ENCODE results near the gene SPEF2. TPM values are rescaled to one million over a fixed set of nuclear protein-coding genes. Genes with fewer than 3 reads are reported as not detected.
A peak's percentile ranks its signal among the peaks of the same experiment; 100 is the strongest.

Gene SPEF2, protein sequence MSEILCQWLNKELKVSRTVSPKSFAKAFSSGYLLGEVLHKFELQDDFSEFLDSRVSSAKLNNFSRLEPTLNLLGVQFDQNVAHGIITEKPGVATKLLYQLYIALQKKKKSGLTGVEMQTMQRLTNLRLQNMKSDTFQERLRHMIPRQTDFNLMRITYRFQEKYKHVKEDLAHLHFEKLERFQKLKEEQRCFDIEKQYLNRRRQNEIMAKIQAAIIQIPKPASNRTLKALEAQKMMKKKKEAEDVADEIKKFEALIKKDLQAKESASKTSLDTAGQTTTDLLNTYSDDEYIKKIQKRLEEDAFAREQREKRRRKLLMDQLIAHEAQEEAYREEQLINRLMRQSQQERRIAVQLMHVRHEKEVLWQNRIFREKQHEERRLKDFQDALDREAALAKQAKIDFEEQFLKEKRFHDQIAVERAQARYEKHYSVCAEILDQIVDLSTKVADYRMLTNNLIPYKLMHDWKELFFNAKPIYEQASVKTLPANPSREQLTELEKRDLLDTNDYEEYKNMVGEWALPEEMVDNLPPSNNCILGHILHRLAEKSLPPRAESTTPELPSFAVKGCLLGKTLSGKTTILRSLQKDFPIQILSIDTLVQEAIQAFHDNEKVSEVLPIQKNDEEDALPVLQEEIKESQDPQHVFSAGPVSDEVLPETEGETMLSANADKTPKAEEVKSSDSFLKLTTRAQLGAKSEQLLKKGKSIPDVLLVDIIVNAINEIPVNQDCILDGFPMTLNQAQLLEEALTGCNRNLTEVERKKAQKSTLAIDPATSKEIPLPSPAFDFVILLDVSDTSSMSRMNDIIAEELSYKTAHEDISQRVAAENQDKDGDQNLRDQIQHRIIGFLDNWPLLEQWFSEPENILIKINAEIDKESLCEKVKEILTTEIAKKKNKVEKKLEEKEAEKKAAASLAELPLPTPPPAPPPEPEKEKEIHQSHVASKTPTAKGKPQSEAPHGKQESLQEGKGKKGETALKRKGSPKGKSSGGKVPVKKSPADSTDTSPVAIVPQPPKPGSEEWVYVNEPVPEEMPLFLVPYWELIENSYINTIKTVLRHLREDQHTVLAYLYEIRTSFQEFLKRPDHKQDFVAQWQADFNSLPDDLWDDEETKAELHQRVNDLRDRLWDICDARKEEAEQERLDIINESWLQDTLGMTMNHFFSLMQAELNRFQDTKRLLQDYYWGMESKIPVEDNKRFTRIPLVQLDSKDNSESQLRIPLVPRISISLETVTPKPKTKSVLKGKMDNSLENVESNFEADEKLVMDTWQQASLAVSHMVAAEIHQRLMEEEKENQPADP (N-terminal part only)
- total RNA-seq (1 to 10 TPM; 5.3 to 6.8 TPM), polyA plus RNA-seq (5.5 TPM)

- ChIA-PET POLR2A (interaction anchor here (1.0 to 1.3 kb wide), 2 partner anchors 205 to 306 kb away, joined by 3 to 5 read pairs; no protein-coding TSS in a partner anchor), CTCF (interaction anchor here (0.7 to 3.1 kb wide), 13 partner anchors 10 to 314 kb away, joined by 3 to 45 read pairs (median 3); no protein-coding TSS in a partner anchor)
- Mint-ChIP-seq H3K4me3 (peak within 1 kb of the TSS; percentile 85 to 97 (median 95)), H3K9me3 (peaks cover 0 to 8% (median 5%) of the 10 kb centered on the region in 5 donors), H3K27me3 (peaks cover 0 to 3% of the 10 kb centered on the region in 2 donors), H3K27ac (peak within 1 kb of the TSS; percentile 79 to 100 (median 98)), H3K4me1 (peaks cover 22 to 40% (median 30%) of the 10 kb centered on the region in 3 donors), H3K36me3 (peaks cover 0 to 6% (median 5%) of the 10 kb centered on the region in 3 donors)
- Histone ChIP-seq H3K4me1 (ENCODE audit: insufficient read depth, low read length) (peaks cover 6% of the 10 kb centered on the region), H3K27ac (ENCODE audit: low read depth, low read length) (peak within 1 kb of the TSS; percentile 58), H3K36me3 (ENCODE audit: insufficient read depth, low read length) (no peaks in the 10 kb centered on the region), H3K27me3 (ENCODE audit: insufficient read depth, low read length, poor library complexity, severe bottlenecking) (no peaks in the 10 kb centered on the region), H3K4me3 (ENCODE audit: low read length) (peak within 1 kb of the TSS; percentile 88), H3K9me3 (ENCODE audit: low read length) (no peaks in the 10 kb centered on the region)
- DNase-seq: peak; percentile 53 to 84 (median 76)
Measured at GRCh38 chr5:35617435-35618303, at the start of gene SPEF2. TSS of gene SPEF2 (plus strand) at chr5:35617863. CDS start at chr5:35617998, 135 bp downstream.

DNA sequence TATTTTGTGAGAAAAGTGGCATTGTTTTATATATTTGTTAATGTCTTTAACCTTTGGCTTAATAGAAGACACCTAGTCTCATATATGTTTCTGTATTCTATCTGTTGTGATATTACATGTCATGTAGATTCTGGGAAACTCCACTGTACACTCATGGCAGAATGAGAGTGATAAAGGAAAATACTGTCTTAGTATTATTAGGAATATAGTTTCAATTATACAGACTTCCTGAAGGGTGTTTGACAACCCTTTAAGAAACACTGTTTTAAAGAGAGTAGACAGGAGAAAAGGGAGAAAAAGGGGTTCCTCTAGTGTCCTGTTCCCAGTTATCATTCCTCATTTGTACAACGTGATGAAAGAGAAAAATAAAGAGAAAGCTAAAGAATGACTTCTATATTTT is 42.1 kb upstream of the SPEF2 start:
- no peak for DNase-seq
- Histone ChIP-seq H3K36me3 (ENCODE audit: insufficient read depth, low read length) (no peaks in the 10 kb centered on the region), H3K27me3 (ENCODE audit: insufficient read depth, low read length, poor library complexity, severe bottlenecking) (no peaks in the 10 kb centered on the region), H3K4me1 (ENCODE audit: insufficient read depth, low read length) (no peaks in the 10 kb centered on the region), H3K27ac (ENCODE audit: low read depth, low read length) (no peak overlapping the region), H3K9me3 (ENCODE audit: low read length) (no peaks in the 10 kb centered on the region), H3K4me3 (ENCODE audit: low read length) (no peak overlapping the region)
- Mint-ChIP-seq H3K9me3 (peaks cover 0 to 6% (median 1%) of the 10 kb centered on the region in 5 donors), H3K27me3 (peaks cover 3 to 33% of the 10 kb centered on the region in 2 donors), H3K27ac (no peak overlapping the region), H3K36me3 (peaks cover 0 to 4% (median 0%) of the 10 kb centered on the region in 3 donors), H3K4me3 (no peak overlapping the region), H3K4me1 (no peaks in the 10 kb centered on the region)
- ChIA-PET CTCF (no interaction called here), POLR2A (no interaction called here)

GRCh38 chr5:35587419-35587818 is 30.2 kb upstream of the SPEF2 start:
- Histone ChIP-seq H3K4me1 (ENCODE audit: insufficient read depth, low read length) (no peaks in the 10 kb centered on the region), H3K27ac (ENCODE audit: low read depth, low read length) (no peak overlapping the region), H3K27me3 (ENCODE audit: insufficient read depth, low read length, poor library complexity, severe bottlenecking) (peaks cover 4% of the 10 kb centered on the region), H3K36me3 (ENCODE audit: insufficient read depth, low read length) (no peaks in the 10 kb centered on the region), H3K9me3 (ENCODE audit: low read length) (no peaks in the 10 kb centered on the region), H3K4me3 (ENCODE audit: low read length) (no peak overlapping the region)
- Mint-ChIP-seq H3K4me3 (no peak overlapping the region), H3K27ac (no peak overlapping the region), H3K36me3 (no peaks in the 10 kb centered on the region), H3K27me3 (peaks cover 16 to 59% of the 10 kb centered on the region in 2 donors), H3K9me3 (no peaks in the 10 kb centered on the region), H3K4me1 (no peaks in the 10 kb centered on the region)
- no peak for DNase-seq
- ChIA-PET POLR2A (no interaction called here), CTCF (no interaction called here)

- no peaks in the 10 kb centered on the region for H3K36me3 ChIP-seq (ENCODE audit: insufficient read depth, low read length)
- ChIA-PET CTCF (no interaction called here), POLR2A (no interaction called here)
- H3K9me3 Mint-ChIP-seq: no peaks in the 10 kb centered on the region
- no peak overlapping the region for H3K4me3 ChIP-seq (ENCODE audit: low read length)
- no peak overlapping the region for H3K27ac Mint-ChIP-seq
- no peak overlapping the region for H3K4me3 Mint-ChIP-seq
- peaks cover 13 to 38% of the 10 kb centered on the region in 2 donors for H3K27me3 Mint-ChIP-seq
- no peak for DNase-seq
- H3K36me3 Mint-ChIP-seq: peaks cover 0 to 4% (median 0%) of the 10 kb centered on the region in 3 donors
- H3K9me3 ChIP-seq (ENCODE audit: low read length): no peaks in the 10 kb centered on the region
- no peak overlapping the region for H3K27ac ChIP-seq (ENCODE audit: low read depth, low read length)
- H3K4me1 ChIP-seq (ENCODE audit: insufficient read depth, low read length): no peaks in the 10 kb centered on the region
- peaks cover 4% of the 10 kb centered on the region for H3K27me3 ChIP-seq (ENCODE audit: insufficient read depth, low read length, poor library complexity, severe bottlenecking)
- H3K4me1 Mint-ChIP-seq: no peaks in the 10 kb centered on the region
Measured at GRCh38 chr5:35593338-35593737, 24.3 kb upstream of the SPEF2 start.

GRCh38 chr5:35598707-35599370 is 18.8 kb upstream of the SPEF2 start:
- Histone ChIP-seq H3K9me3 (ENCODE audit: low read length) (no peaks in the 10 kb centered on the region), H3K27ac (ENCODE audit: low read depth, low read length) (no peak overlapping the region), H3K36me3 (ENCODE audit: insufficient read depth, low read length) (no peaks in the 10 kb centered on the region), H3K4me1 (ENCODE audit: insufficient read depth, low read length) (no peaks in the 10 kb centered on the region), H3K4me3 (ENCODE audit: low read length) (no peak overlapping the region), H3K27me3 (ENCODE audit: insufficient read depth, low read length, poor library complexity, severe bottlenecking) (no peaks in the 10 kb centered on the region)
- no peak for DNase-seq
- no peak overlapping the region for H3K4me3 Mint-ChIP-seq
- no peaks in the 10 kb centered on the region for H3K4me1 Mint-ChIP-seq
- H3K27me3 Mint-ChIP-seq: peaks cover 7 to 60% of the 10 kb centered on the region in 2 donors
- peaks cover 0 to 21% (median 1%) of the 10 kb centered on the region in 3 donors for H3K36me3 Mint-ChIP-seq
- H3K9me3 Mint-ChIP-seq: peaks cover 5 to 10% (median 7%) of the 10 kb centered on the region in 5 donors
- no peak overlapping the region for H3K27ac Mint-ChIP-seq
- ChIA-PET POLR2A (no interaction called here), CTCF (no interaction called here)

GRCh38 chr5:35600591-35600990 is 17.1 kb upstream of the SPEF2 start:
- DNase-seq: no peak
- H3K27me3 Mint-ChIP-seq: peaks cover 7 to 69% of the 10 kb centered on the region in 2 donors
- no peak overlapping the region for H3K4me3 Mint-ChIP-seq
- CTCF ChIA-PET: no interaction called here
- peaks cover 5 to 12% (median 10%) of the 10 kb centered on the region in 5 donors for H3K9me3 Mint-ChIP-seq
- POLR2A ChIA-PET: no interaction called here
- H3K36me3 Mint-ChIP-seq: peaks cover 0 to 24% (median 1%) of the 10 kb centered on the region in 3 donors
- Histone ChIP-seq H3K27ac (ENCODE audit: low read depth, low read length) (no peak overlapping the region), H3K4me1 (ENCODE audit: insufficient read depth, low read length) (no peaks in the 10 kb centered on the region), H3K9me3 (ENCODE audit: low read length) (no peaks in the 10 kb centered on the region), H3K36me3 (ENCODE audit: insufficient read depth, low read length) (no peaks in the 10 kb centered on the region), H3K4me3 (ENCODE audit: low read length) (no peak overlapping the region), H3K27me3 (ENCODE audit: insufficient read depth, low read length, poor library complexity, severe bottlenecking) (no peaks in the 10 kb centered on the region)
- H3K27ac Mint-ChIP-seq: no peak overlapping the region
- no peaks in the 10 kb centered on the region for H3K4me1 Mint-ChIP-seq
